SK-N-SH (cell line): ENCODE measurements around the gene ARHGEF4. TPM values are rescaled to one million over a fixed set of nuclear protein-coding genes. Genes with fewer than 3 reads are reported as not detected.

Source experiments
- CTCF ChIA-PET: fragments of 300-600, 350-600 bp; formaldehyde crosslinking; extraction: SDS; loops from one replicate; lab custom pipeline; 2021; lab: Yijun Ruan, JAX
- POLR2A ChIA-PET: fragments of 350-600 bp; sonication (Branson Sonifier 250); formaldehyde crosslinking; extraction: SDS; loops from one replicate; lab custom pipeline; 2020; ENCODE audit warnings: antibody characterized with exemption, inconsistent platforms; lab: Yijun Ruan, JAX
- DNase-seq: peaks from one replicate; pipeline ENCODE4 v3.0.0; 2012
- H2AFZ ChIP-seq: fragments of 200-600 bp; sonication (generic); 2 replicates; pipeline ENCODE4 v1.8.1; 2016; ENCODE audit warnings: antibody characterized with exemption, mild to moderate bottlenecking, low read depth
- H3F3A ChIP-seq: fragments of 200-600 bp; sonication (generic); replicated peaks from 2 replicates; pipeline ENCODE3; 2016; ENCODE audit warnings: antibody characterized with exemption, mild to moderate bottlenecking; ENCODE audit not compliant: insufficient read depth
- H3K27ac ChIP-seq, 2 experiments: fragments of 200-500 bp in 1 of 2; fragments of 200-600 bp in 1 of 2; sonication (Bioruptor generic) in 1 of 2; sonication (generic), shearing (Covaris generic) in 1 of 2; 2 replicates each; pipeline versions ENCODE4 v1.5.1 to v1.6.1; 2014 to 2016; ENCODE audit warnings: low read depth in 2 of 2, inconsistent platforms in 1 of 2, low read length in 1 of 2, mild to moderate bottlenecking in 1 of 2, mixed read lengths in 1 of 2
- H3K27me3 ChIP-seq: fragments of 200-600 bp; sonication (generic), shearing (Covaris generic); 2 replicates; pipeline ENCODE4 v1.6.1; 2016; ENCODE audit warnings: mixed run types; ENCODE audit not compliant: insufficient read depth
- H3K36me3 ChIP-seq, 2 experiments: fragments of 200-500 bp in 1 of 2; fragments of 200-600 bp in 1 of 2; sonication (Bioruptor generic) in 1 of 2; sonication (generic) in 1 of 2; replicated peaks in 1 of 2; 2 replicates each; pipeline versions ENCODE3 to v1.5.1; 2014 to 2016; ENCODE audit warnings: low read length in 1 of 2, mild to moderate bottlenecking in 1 of 2; ENCODE audit not compliant: insufficient read depth in 2 of 2, control insufficient read depth in 1 of 2
- H3K4me1 ChIP-seq, 2 experiments: fragments of 200-500 bp in 1 of 2; fragments of 200-600 bp in 1 of 2; sonication (Bioruptor generic) in 1 of 2; sonication (generic), shearing (Covaris generic) in 1 of 2; 2 replicates each; pipeline versions ENCODE4 v1.5.1 to v1.6.1; 2014 to 2016; ENCODE audit warnings: low read depth in 1 of 2, low read length in 1 of 2, mixed run types in 1 of 2; ENCODE audit not compliant: insufficient read depth in 2 of 2, control insufficient read depth in 1 of 2
- H3K4me2 ChIP-seq: fragments of 200-600 bp; sonication (generic), shearing (Covaris generic); 2 replicates; pipeline ENCODE4 v1.6.1; 2017; ENCODE audit warnings: mixed run types
- H3K4me3 ChIP-seq, 2 experiments: fragments of 200-500 bp in 1 of 2; fragments of 200-600 bp in 1 of 2; sonication (Bioruptor generic) in 1 of 2; sonication (generic), shearing (Covaris generic) in 1 of 2; 2 replicates each; pipeline versions ENCODE4 v1.5.1 to v1.8.1; 2014 to 2016; ENCODE audit warnings: low read depth in 2 of 2, inconsistent platforms in 1 of 2, low read length in 1 of 2, mild to moderate bottlenecking in 1 of 2, mixed read lengths in 1 of 2, moderate library complexity in 1 of 2
- H3K79me2 ChIP-seq: fragments of 200-600 bp; sonication (generic); 2 replicates; pipeline ENCODE4 v1.8.1; 2017; ENCODE audit warnings: mild to moderate bottlenecking; ENCODE audit not compliant: insufficient read depth
- H3K9ac ChIP-seq: fragments of 200-600 bp; sonication (generic); 2 replicates; pipeline ENCODE4 v1.6.1; 2017; ENCODE audit warnings: mixed run types
- H3K9me2 ChIP-seq: fragments of 200-600 bp; sonication (generic); 2 replicates; pipeline ENCODE4 v1.6.1; 2017; ENCODE audit warnings: mixed run types
- H3K9me3 ChIP-seq: fragments of 200-600 bp; sonication (generic); 2 replicates; pipeline ENCODE4 v1.6.1; 2017; ENCODE audit warnings: mixed run types, mild to moderate bottlenecking, moderate library complexity
- H4K20me1 ChIP-seq: fragments of 200-600 bp; sonication (generic); 2 replicates; pipeline ENCODE4 v1.6.1; 2017; ENCODE audit warnings: mild to moderate bottlenecking, mixed run types; ENCODE audit not compliant: insufficient read depth
- CHD2 ChIP-seq: fragments of 150-350 bp; IDR thresholded peaks from 2 replicates; pipeline ENCODE4 v1.6.1; 2018; ENCODE audit warnings: low read length; ENCODE audit not compliant: partially characterized antibody
- ELF1 ChIP-seq: IDR thresholded peaks from 2 replicates; pipeline ENCODE4 v1.4.0; 2012
- EP300 ChIP-seq, 2 experiments: IDR thresholded peaks; 2 replicates each; pipeline versions ENCODE4 v1.4.0 to v1.6.1; 2012; ENCODE audit warnings: borderline replicate concordance in 1 of 2, low read depth in 1 of 2, low read length in 1 of 2
- FOSL2 ChIP-seq: IDR thresholded peaks from 2 replicates; pipeline ENCODE4 v1.4.0; 2012; ENCODE audit warnings: low read depth, mild to moderate bottlenecking, moderate library complexity, borderline replicate concordance
- GABPA ChIP-seq: IDR thresholded peaks from 2 replicates; pipeline ENCODE4 v1.4.0; 2012; ENCODE audit warnings: low read depth, mild to moderate bottlenecking
- GATA2 ChIP-seq: sonication (generic); formaldehyde crosslinking; IDR thresholded peaks from 2 replicates; pipeline ENCODE4 v1.5.0; 2020; ENCODE audit warnings: mild to moderate bottlenecking, missing genetic modification reagents
- JUND ChIP-seq: IDR thresholded peaks from 2 replicates; pipeline ENCODE4 v1.4.0; 2012
- POLR2AphosphoS5 ChIP-seq: IDR thresholded peaks from 2 replicates; pipeline ENCODE4 v1.6.1; 2012; ENCODE audit warnings: low read depth, low read length
- RAD21 ChIP-seq: IDR thresholded peaks from 2 replicates; pipeline ENCODE4 v1.6.1; 2012; ENCODE audit warnings: mild to moderate bottlenecking, low read length
- RCOR1 ChIP-seq: fragments of 150-350 bp; IDR thresholded peaks from 2 replicates; pipeline ENCODE4 v1.6.1; 2017; ENCODE audit warnings: antibody characterized with exemption, low read length
- RXRA ChIP-seq: IDR thresholded peaks from 2 replicates; pipeline ENCODE4 v1.4.0; 2012; ENCODE audit warnings: low read depth, mild to moderate bottlenecking, borderline replicate concordance
- SIN3A ChIP-seq: IDR thresholded peaks from 2 replicates; pipeline ENCODE4 v1.6.1; 2012; ENCODE audit warnings: low read depth, mild to moderate bottlenecking, low read length, moderate library complexity, borderline replicate concordance
- TAF1 ChIP-seq: IDR thresholded peaks from 2 replicates; pipeline ENCODE4 v1.6.1; 2012; ENCODE audit warnings: low read depth, mild to moderate bottlenecking, low read length, moderate library complexity, borderline replicate concordance
- TCF12 ChIP-seq: IDR thresholded peaks from 2 replicates; pipeline ENCODE4 v1.4.0; 2012
- YY1 ChIP-seq: IDR thresholded peaks from 2 replicates; pipeline ENCODE4 v1.4.0; 2012; ENCODE audit warnings: low read depth, mild to moderate bottlenecking
- WGBS: methylation state at CpG from one replicate; pipeline ENCODE4 v1.1.6; 2017; ENCODE audit warnings: low lambda C conversion rate; 5-methylcytosine and 5-hydroxymethylcytosine counted together
- polyA plus RNA-seq, 3 experiments: library from polyadenylated mRNA; depleted of rRNA; stranded (reverse); fragments of >200 nt; gene quantifications; 2 replicates each; pipeline ENCODE4 v1.2.3, GENCODE V29; 2012
- TF ChIP-seq, protein P1 (sequence below): IDR thresholded peaks from 2 replicates; pipeline ENCODE4 v1.4.0; 2012; ENCODE audit warnings: low read depth, borderline replicate concordance
- TF ChIP-seq, protein P2 (sequence below): fragments of 150-350 bp; IDR thresholded peaks from 2 replicates; pipeline ENCODE4 v1.6.1; 2016; ENCODE audit warnings: mild to moderate bottlenecking, low read depth, low read length
- TF ChIP-seq, protein P3 (sequence below): fragments of 150-350 bp; IDR thresholded peaks from 2 replicates; pipeline ENCODE4 v1.6.1; 2017; ENCODE audit warnings: antibody characterized with exemption, low read length, low read depth, borderline replicate concordance
- TF ChIP-seq, protein P4 (sequence below): IDR thresholded peaks from 2 replicates; pipeline ENCODE4 v1.4.0; 2012; ENCODE audit warnings: low read depth

The ARHGEF4 gene
- polyA plus RNA-seq, 1 of the 3 experiments (the other 2 are of a cell fraction): 2.3 TPM

DNA sequence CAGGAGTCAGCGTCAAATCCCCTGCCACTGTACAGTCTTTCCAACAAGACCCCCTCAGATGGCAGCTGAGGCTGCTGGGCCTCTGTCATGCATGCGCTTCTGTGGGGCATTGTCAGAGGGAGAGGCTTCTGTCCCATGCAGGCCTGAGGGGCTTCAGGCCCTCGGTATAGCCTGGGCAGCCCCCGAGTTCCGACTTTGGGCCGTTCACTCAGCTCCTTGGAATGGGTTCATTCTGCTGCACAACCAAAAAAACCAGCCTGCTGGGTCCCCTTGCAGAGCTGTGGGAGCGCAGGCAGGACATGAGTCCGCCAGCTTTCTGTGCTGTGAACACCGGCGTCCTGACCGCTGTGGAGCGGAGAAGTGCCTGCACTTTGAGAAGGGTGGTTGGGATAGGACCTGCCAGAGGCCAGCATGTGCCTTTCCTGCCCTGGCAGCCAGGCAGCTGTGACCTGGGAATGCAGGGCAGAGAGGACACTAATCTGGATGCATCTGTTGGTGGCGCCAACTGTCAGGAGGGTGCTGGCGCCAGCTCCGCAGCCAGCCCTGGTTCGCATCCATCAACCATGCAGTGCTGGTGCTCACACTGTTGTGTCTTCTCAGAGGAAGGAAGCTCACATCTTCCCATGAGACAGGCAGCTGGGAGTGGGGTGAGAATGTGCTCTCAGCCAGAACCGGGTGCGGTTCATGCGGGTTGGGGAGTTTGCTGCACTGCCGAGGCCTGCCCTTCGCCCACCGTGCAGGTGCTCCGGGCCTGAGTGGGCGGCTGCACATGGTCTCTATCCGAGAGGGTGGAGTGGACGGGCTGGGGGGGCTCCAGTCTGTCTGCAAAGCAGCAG, 14.3 kb downstream of the ARHGEF4 start (continued):
- no peak for TF ChIP-seq GABPA
- no peak for TF ChIP-seq EP300 (IDR thresholded peaks at IDR 0.05; ENCODE audit: borderline replicate concordance in 1 of 2, low read depth in 1 of 2, low read length in 1 of 2)

DNA sequence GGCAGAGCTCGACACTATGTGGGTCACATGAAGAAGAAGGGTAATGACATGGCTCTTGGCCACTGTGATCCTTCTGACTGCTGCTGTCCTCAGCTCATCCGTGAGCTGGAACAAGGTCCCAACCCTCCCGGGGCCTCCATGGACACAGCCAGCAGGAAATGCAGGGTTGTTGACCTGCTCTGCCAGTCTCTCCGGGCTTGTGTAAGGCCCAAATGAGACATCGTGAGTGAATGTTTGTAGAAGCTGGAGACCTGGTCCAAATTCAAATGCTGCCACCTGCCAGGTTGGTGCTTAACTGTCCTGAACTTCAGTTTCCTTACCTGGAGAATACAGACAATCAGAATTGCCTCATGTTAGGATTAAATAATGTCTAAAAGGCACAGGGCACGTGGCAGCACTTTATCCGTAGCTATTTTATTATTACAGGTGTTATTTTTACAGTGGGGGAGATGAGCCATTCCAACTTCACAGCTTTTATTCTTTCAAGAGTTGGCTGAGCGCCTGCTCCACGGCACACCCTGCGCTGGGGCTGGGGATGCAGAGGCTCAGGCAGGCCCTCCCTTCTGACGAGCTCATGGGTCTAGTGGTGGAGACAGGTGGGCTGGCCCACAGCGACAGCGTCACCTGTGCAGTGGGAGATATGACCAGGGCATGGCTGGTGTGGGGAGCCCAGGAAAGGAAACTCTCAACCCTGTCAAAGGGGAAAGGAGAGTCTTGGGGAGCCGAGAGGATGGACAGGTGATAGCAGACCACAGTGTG, 15.1 kb downstream of the ARHGEF4 start:
- no peak overlapping the region for H3K27ac ChIP-seq
- DNase-seq: no peak
- H2AFZ ChIP-seq: no peak overlapping the region
- H3K4me1 ChIP-seq: no peaks in the 10 kb centered on the region; a peak in 1 of 4 replicates
- H3K4me3 ChIP-seq: no peak overlapping the region
- no peaks in the 10 kb centered on the region for H3K9me3 ChIP-seq
- no peaks in the 10 kb centered on the region for H4K20me1 ChIP-seq
- H3F3A ChIP-seq: no peaks in the 10 kb centered on the region
- H3K4me2 ChIP-seq: no peak overlapping the region
- no peak overlapping the region for H3K9ac ChIP-seq
- H3K36me3 ChIP-seq: no peaks in the 10 kb centered on the region
- no peaks in the 10 kb centered on the region for H3K27me3 ChIP-seq
- TF ChIP-seq TAF1 (no peak), TCF12 (no peak)
- TF ChIP-seq, all 33 proteins: peak for 0
- Histone ChIP-seq H3K9me2 (no peaks in the 10 kb centered on the region), H3K79me2 (no peaks in the 10 kb centered on the region)
- POLR2A ChIA-PET: no interaction called here
- WGBS: 56% methylated on average over 13 of the region's 14 CpGs
- CTCF ChIA-PET: interaction anchor here (1.1 to 1.8 kb wide), 4 partner anchors 9 to 69 kb away, joined by 4 to 10 read pairs (median 8); no protein-coding TSS in a partner anchor

DNA sequence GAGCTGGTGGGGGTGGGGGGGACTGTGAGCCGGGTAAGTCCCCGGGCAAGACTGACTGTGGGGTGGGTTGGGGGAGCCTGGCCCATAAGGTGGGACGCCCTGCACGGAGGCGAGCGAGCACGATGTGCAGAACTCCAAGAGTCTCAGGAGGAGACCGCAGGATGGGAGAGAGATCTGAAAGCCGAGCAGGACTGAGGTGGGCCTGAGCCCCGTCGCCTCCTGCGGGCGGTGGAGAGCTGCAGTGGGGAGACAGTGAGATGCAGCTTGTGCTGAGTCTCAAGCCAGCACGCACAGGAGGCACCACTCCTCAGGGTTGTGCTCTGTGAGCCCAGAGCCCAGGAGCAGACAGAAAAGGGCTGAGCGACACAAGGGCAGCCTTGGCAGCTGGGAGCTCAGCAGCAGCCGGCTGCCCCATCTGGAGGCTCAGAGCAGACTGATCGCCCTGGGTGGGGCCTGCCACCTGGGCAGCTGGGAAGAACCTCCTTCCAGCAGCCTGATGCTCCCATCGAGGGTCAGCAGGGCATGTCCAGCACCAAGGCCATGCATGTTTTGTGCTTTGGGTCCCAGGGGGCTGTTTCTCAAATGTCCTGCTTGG, 15.9 kb downstream of the ARHGEF4 start:
- H4K20me1 ChIP-seq: no peaks in the 10 kb centered on the region
- H2AFZ ChIP-seq: no peak overlapping the region
- H3K79me2 ChIP-seq: no peaks in the 10 kb centered on the region
- no peak overlapping the region for H3K27ac ChIP-seq
- H3K9ac ChIP-seq: no peak overlapping the region
- no peak for DNase-seq
- H3K4me2 ChIP-seq: no peak overlapping the region
- H3K36me3 ChIP-seq: no peaks in the 10 kb centered on the region
- no peak overlapping the region for H3K4me3 ChIP-seq
- H3K9me3 ChIP-seq: no peaks in the 10 kb centered on the region
- WGBS: 78% methylated on average over 15 of the region's 18 CpGs
- ChIA-PET POLR2A (no interaction called here), CTCF (interaction anchor here (1.8 kb wide), 1 partner anchor 10 kb away, joined by 5 read pairs; no protein-coding TSS in a partner anchor)
- no peaks in the 10 kb centered on the region; a peak in 1 of 4 replicates for H3K4me1 ChIP-seq
- H3K9me2 ChIP-seq: no peaks in the 10 kb centered on the region
- no peaks in the 10 kb centered on the region for H3F3A ChIP-seq
- H3K27me3 ChIP-seq: no peaks in the 10 kb centered on the region
- TF ChIP-seq, protein P1, sequence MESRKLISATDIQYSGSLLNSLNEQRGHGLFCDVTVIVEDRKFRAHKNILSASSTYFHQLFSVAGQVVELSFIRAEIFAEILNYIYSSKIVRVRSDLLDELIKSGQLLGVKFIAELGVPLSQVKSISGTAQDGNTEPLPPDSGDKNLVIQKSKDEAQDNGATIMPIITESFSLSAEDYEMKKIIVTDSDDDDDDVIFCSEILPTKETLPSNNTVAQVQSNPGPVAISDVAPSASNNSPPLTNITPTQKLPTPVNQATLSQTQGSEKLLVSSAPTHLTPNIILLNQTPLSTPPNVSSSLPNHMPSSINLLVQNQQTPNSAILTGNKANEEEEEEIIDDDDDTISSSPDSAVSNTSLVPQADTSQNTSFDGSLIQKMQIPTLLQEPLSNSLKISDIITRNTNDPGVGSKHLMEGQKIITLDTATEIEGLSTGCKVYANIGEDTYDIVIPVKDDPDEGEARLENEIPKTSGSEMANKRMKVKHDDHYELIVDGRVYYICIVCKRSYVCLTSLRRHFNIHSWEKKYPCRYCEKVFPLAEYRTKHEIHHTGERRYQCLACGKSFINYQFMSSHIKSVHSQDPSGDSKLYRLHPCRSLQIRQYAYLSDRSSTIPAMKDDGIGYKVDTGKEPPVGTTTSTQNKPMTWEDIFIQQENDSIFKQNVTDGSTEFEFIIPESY: no peak
- TF ChIP-seq POLR2AphosphoS5: no peak
- no peak for TF ChIP-seq GABPA
- TF ChIP-seq ELF1: no peak
- TF ChIP-seq RXRA: no peak
- TF ChIP-seq RCOR1: no peak
- TF ChIP-seq, protein P2, sequence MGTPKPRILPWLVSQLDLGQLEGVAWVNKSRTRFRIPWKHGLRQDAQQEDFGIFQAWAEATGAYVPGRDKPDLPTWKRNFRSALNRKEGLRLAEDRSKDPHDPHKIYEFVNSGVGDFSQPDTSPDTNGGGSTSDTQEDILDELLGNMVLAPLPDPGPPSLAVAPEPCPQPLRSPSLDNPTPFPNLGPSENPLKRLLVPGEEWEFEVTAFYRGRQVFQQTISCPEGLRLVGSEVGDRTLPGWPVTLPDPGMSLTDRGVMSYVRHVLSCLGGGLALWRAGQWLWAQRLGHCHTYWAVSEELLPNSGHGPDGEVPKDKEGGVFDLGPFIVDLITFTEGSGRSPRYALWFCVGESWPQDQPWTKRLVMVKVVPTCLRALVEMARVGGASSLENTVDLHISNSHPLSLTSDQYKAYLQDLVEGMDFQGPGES: no peak
- TF ChIP-seq EP300 (IDR thresholded peaks at IDR 0.05; ENCODE audit: borderline replicate concordance in 1 of 2, low read depth in 1 of 2, low read length in 1 of 2): no peak
- TF ChIP-seq, protein P3, sequence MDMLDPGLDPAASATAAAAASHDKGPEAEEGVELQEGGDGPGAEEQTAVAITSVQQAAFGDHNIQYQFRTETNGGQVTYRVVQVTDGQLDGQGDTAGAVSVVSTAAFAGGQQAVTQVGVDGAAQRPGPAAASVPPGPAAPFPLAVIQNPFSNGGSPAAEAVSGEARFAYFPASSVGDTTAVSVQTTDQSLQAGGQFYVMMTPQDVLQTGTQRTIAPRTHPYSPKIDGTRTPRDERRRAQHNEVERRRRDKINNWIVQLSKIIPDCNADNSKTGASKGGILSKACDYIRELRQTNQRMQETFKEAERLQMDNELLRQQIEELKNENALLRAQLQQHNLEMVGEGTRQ: no peak
- TF ChIP-seq CHD2: no peak
- TF ChIP-seq YY1: no peak
- no peak for TF ChIP-seq FOSL2
- TF ChIP-seq RAD21: no peak
- TF ChIP-seq SIN3A: no peak
- TF ChIP-seq, protein P4, sequence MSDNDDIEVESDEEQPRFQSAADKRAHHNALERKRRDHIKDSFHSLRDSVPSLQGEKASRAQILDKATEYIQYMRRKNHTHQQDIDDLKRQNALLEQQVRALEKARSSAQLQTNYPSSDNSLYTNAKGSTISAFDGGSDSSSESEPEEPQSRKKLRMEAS: no peak
- TF ChIP-seq GATA2 (CRISPR knock-in tag): no peak
- TF ChIP-seq JUND: no peak
